Adrenal gland (tissue), 12 donors: ENCODE results near the gene FARS2. TPM values are rescaled to one million over a fixed set of nuclear protein-coding genes. Genes with fewer than 3 reads are reported as not detected.
"Not testable (repeated sequence)": the region's sequence is repeated elsewhere in the genome, so short reads cannot be mapped to it uniquely, and the experiment has no call there.

Experiments
- DNase-seq, 7 donors: peaks; one replicate each; pipeline ENCODE4 v3.0.0-alpha.2; 2019 to 2020
- H3K27ac ChIP-seq, 5 donors: fragments of 200-600 bp; sonication (generic) in 4 of 5; 1 replicate in 3 of 5; 2 replicates in 2 of 5; pipeline versions ENCODE4 v1.5.1 to v1.8.0; 2016 to 2020; ENCODE audit warnings: mild to moderate bottlenecking in 1 of 5
- H3K27me3 ChIP-seq: fragments of 200-600 bp; 2 replicates; pipeline ENCODE4 v1.8.0; 2021
- H3K36me3 ChIP-seq, 2 donors: fragments of 200-600 bp; replicated peaks in 1 of 2; 1 replicate in 1 of 2; 2 replicates in 1 of 2; pipeline versions ENCODE4 v1.5.1 to v1.8.0; 2018 to 2022
- H3K4me1 ChIP-seq, 2 donors: fragments of 200-600 bp; replicated peaks in 1 of 2; 1 replicate in 1 of 2; 2 replicates in 1 of 2; pipeline versions ENCODE4 v1.5.1 to v1.8.0; 2018 to 2021
- H3K4me3 ChIP-seq, 4 donors: fragments of 200-600 bp; sonication (generic) in 3 of 4; one replicate each; pipeline ENCODE4 v1.5.1; 2016 to 2018
- H3K9me3 ChIP-seq, 3 donors: fragments of 200-600 bp; sonication (generic) in 1 of 3; replicated peaks in 1 of 3; 1 replicate in 2 of 3; 2 replicates in 1 of 3; pipeline versions ENCODE4 v1.5.1 to v1.8.0; 2016 to 2021
- CTCF ChIP-seq, 6 experiments: fragments of 450-650 bp in 4 of 6; fragments of 200-600 bp in 2 of 6; sonication (generic) in 1 of 6; IDR thresholded peaks; 1 replicate in 5 of 6; 2 replicates in 1 of 6; pipeline versions ENCODE4 v1.5.1 to v1.8.0; 2016 to 2021; ENCODE audit warnings: antibody characterized with exemption in 6 of 6, mild to moderate bottlenecking in 2 of 6, moderate library complexity in 1 of 6
- POLR2A ChIP-seq, 2 donors: fragments of 450-650 bp; IDR thresholded peaks; one replicate each; pipeline ENCODE4 v1.6.1; 2017; ENCODE audit warnings: antibody characterized with exemption in 2 of 2, mild to moderate bottlenecking in 2 of 2, moderate library complexity in 1 of 2
- WGBS, 4 donors: extraction: QIAGEN DNeasy Blood & Tissue Kit in 2 of 4; methylation state at CpG; one replicate each; pipeline versions ENCODE4 v1.1.5 to v1.1.7; 2013 to 2017; 5-methylcytosine and 5-hydroxymethylcytosine counted together
- intact Hi-C, 2 donors: fragments of 100-400 bp; cut with DNase I; formaldehyde crosslinking; loops; one replicate each; pipeline versions ENCODE4 v1.14.1 to v1.15.0; 2022 to 2023
- polyA plus RNA-seq, 3 donors: library from polyadenylated mRNA; stranded (reverse); fragments of 200-250 nt in 2 of 3; fragments of 350-450 nt in 1 of 3; fragmentation: Illumina TruSeq in 1 of 3; extraction: RNeasy Lipid Tissue Mini Kit (QIAGEN cat#74804) in 1 of 3; gene quantifications; one replicate each; pipeline ENCODE4 v1.2.3, GENCODE V29; 2013 to 2014
- total RNA-seq, 9 donors: library from RNA; depleted of rRNA in 4 of 9; stranded (reverse); fragments of >200 nt in 4 of 9; fragments of 120-200 nt in 1 of 9; fragmentation: NEBNext Ultra II Directional in 1 of 9; extraction: Animal tissue kit (Norgen Biotek cat#: 25700) in 1 of 9; gene quantifications; one replicate each; pipeline versions ENCODE4 v1.1.0 to v1.2.4, GENCODE V29; 2013 to 2023
- donor health status: healthy with polysubstance abuse.
- donor health status: Bipolar disorder and iron deficiency.
- donor health status: DM: yes; HTN: yes; CAD: no.
- donor health status: DM: no; HTN: no; CAD: no.
- donor health status: DM: no; HTN: no; CAD: no.
- donor health status: DM: yes; HTN: yes; CAD: no.

Gene FARS2
- total and polyA plus RNA-seq, 12 donors = 7.2 to 55.2 (median 19.8) TPM

DNA sequence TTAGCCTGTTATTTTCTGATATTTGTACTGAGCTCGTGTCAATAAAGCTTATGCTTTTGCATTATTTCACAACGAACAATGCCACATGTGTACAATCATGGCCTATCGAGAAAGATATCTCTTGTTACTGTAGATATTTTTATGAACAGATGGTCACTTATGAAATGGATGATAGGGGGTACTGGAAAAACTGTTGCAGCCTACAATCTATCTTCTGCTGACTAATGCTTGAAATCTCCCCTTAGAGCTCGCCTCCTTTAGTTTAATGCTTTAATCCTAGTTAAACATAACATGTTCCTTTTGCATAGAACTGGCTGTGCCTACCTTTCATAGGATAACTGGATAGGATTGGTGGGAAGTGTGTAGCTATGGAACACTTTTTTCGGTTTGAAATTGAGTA lies 296.2 kb downstream of the FARS2 start:
- intact Hi-C loops = no loop called here

DNA sequence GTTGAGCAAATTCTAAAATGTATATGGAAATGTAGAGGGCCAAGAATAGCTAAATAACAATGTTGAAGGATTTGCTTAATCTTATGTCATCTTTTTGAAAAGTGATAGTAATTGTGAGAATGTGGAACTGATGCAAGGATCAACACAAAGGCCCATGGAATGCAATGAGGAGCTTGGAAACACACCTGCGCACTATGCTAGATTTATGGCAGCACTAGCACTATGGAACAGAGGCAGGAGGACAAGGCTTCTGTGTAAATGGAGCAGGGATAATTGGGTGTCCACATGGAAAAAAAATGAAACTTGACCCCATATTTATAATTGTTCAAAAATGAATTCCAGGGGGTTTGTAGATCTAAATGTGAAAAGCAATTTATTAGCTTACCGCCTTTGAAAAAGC lies 298.3 kb downstream of the FARS2 start:
- Histone ChIP-seq H3K4me1 (no peaks in the 10 kb centered on the region), H3K36me3 (no peaks in the 10 kb centered on the region), H3K4me3 (no peak overlapping the region), H3K9me3 (no peaks in the 10 kb centered on the region), H3K27ac (no peak overlapping the region), H3K27me3 (no peaks in the 10 kb centered on the region)
- TF ChIP-seq POLR2A (IDR thresholded peaks at IDR 0.05) (no peak), CTCF (IDR thresholded peaks at IDR 0.05) (no peak)
- intact Hi-C loops = no loop called here
- no peak for DNase-seq
- WGBS, 4 donors = 95 to 100% (median 96%) methylated on average over 2 of the region's 2 CpGs

More for the DNA sequence above, 296.2 kb downstream of the FARS2 start:
- H3K36me3 ChIP-seq = no peaks in the 10 kb centered on the region
- no peak for TF ChIP-seq CTCF (IDR thresholded peaks at IDR 0.05)
- no peak for TF ChIP-seq POLR2A (IDR thresholded peaks at IDR 0.05)
- no peaks in the 10 kb centered on the region for H3K9me3 ChIP-seq
- DNase-seq = no peak
- no peak overlapping the region for H3K27ac ChIP-seq
- WGBS, 4 donors = 86 to 95% (median 93%) methylated on average over 5 of the region's 5 CpGs
- no peak overlapping the region for H3K4me3 ChIP-seq
- H3K27me3 ChIP-seq = no peaks in the 10 kb centered on the region
- H3K4me1 ChIP-seq = no peaks in the 10 kb centered on the region

DNA sequence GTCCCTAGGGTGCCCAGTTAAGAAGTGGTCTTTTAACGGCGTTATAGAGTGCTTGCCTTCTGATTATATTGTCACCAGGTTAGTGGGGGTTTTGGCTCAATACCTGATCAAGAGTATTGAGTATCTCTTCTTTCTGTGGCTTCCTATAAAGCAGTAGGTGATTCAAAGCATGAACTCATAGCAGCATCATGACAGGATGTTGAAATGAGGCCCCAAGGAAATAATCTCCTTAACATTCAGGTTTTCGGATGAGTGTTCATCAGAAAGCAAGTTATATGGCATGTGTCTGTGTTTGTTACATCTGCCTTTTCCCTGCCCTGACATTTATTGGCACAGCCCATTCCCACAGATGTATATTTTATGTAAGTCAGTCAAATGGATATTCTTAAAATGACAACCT lies 301.0 kb downstream of the FARS2 start:
- 63 to 94% (median 78%) methylated on average over 3 of the region's 3 CpGs for WGBS, 4 donors
- TF ChIP-seq CTCF (IDR thresholded peaks at IDR 0.05) (no peak), POLR2A (IDR thresholded peaks at IDR 0.05) (no peak)
- Histone ChIP-seq H3K36me3 (no peaks in the 10 kb centered on the region), H3K4me3 (no peak overlapping the region), H3K27me3 (no peaks in the 10 kb centered on the region), H3K4me1 (peaks cover 0 to 5% of the 10 kb centered on the region in 2 donors), H3K27ac (no peak overlapping the region), H3K9me3 (no peaks in the 10 kb centered on the region)
- intact Hi-C loops = no loop called here
- DNase-seq = no peak

DNA sequence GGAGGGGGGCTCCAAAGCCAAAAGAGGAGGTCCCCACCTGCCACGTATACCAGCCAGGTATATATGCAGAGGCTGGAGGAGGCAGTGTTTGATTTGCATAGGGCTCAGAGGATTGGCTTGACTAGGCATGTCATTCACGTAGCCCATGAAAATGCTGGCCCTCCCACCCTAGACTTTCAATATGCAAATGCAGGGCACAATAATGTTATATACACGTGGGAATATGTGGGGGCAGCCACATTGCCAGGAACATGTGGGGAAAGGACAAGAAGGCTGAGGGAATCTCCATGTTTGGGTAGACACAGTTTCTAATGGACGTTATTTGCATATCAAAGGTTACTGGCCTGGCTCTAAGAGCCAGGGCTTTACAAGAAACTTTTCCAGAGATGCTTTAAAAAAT lies 301.8 kb downstream of the FARS2 start:
- no peak overlapping the region for H3K4me3 ChIP-seq
- intact Hi-C loops = no loop called here
- 83 to 92% (median 84%) methylated on average over 4 of the region's 4 CpGs for WGBS, 4 donors
- peaks cover 0 to 5% of the 10 kb centered on the region in 2 donors for H3K4me1 ChIP-seq
- no peaks in the 10 kb centered on the region for H3K36me3 ChIP-seq
- H3K9me3 ChIP-seq = no peaks in the 10 kb centered on the region
- TF ChIP-seq CTCF (IDR thresholded peaks at IDR 0.05) = no peak
- no peak for TF ChIP-seq POLR2A (IDR thresholded peaks at IDR 0.05)
- H3K27me3 ChIP-seq = no peaks in the 10 kb centered on the region
- H3K27ac ChIP-seq = no peak overlapping the region
- DNase-seq = no peak

GRCh38 chr6:5564746-5565145 lies 303.4 kb downstream of the FARS2 start:
- WGBS, 4 donors = 89 to 95% (median 93%) methylated on average over 3 of the region's 3 CpGs
- H3K27ac ChIP-seq, intact Hi-C loops: not testable (repeated sequence)

More at GRCh38 chr6:5564746-5565145, 303.4 kb downstream of the FARS2 start:
- H3K4me1 ChIP-seq, H3K36me3 ChIP-seq, H3K4me3 ChIP-seq, H3K27me3 ChIP-seq, H3K9me3 ChIP-seq, DNase-seq: not testable (repeated sequence)
